MM.1S (cell line): Measurements from ENCODE around the gene MYADM.

Source experiments
- DNase-seq: peaks from one replicate; pipeline ENCODE4 v3.0.0-alpha.2; 2015
- H2AFZ ChIP-seq: fragments of 300-600 bp; sonication (generic); 2 replicates; pipeline ENCODE4 v1.6.0; 2016; ENCODE audit warnings: antibody characterized with exemption, low read length
- H3F3A ChIP-seq: fragments of 300-600 bp; sonication (generic); 2 replicates; pipeline ENCODE4 v1.6.1; 2016; ENCODE audit warnings: mild to moderate bottlenecking, antibody characterized with exemption, low read length, moderate library complexity, mixed read lengths; ENCODE audit not compliant: insufficient read depth
- H3K27ac ChIP-seq: fragments of 300-600 bp; sonication (generic); 2 replicates; pipeline ENCODE4 v1.5.1; 2016; ENCODE audit warnings: mild to moderate bottlenecking, low read length
- H3K27me3 ChIP-seq: fragments of 300-600 bp; sonication (generic); replicated peaks from 2 replicates; pipeline ENCODE4 v1.6.0; 2016; ENCODE audit warnings: low read length; ENCODE audit not compliant: insufficient read depth
- H3K36me3 ChIP-seq: fragments of 300-600 bp; sonication (generic); replicated peaks from 2 replicates; pipeline ENCODE4 v1.6.1; 2016; ENCODE audit warnings: mild to moderate bottlenecking, low read length, mixed read lengths; ENCODE audit not compliant: insufficient read depth
- H3K4me1 ChIP-seq: fragments of 300-600 bp; sonication (generic); 2 replicates; pipeline ENCODE4 v1.6.1; 2016; ENCODE audit warnings: low read length, mixed read lengths
- H3K4me2 ChIP-seq: fragments of 300-600 bp; sonication (generic); 2 replicates; pipeline ENCODE4 v1.6.0; 2016; ENCODE audit warnings: low read depth, low read length
- H3K4me3 ChIP-seq: fragments of 300-600 bp; sonication (generic); 2 replicates; pipeline ENCODE4 v1.5.1; 2016; ENCODE audit warnings: low read length, mixed read lengths
- H3K79me2 ChIP-seq: fragments of 300-600 bp; sonication (generic); 2 replicates; pipeline ENCODE4 v1.6.1; 2016; ENCODE audit warnings: mixed run types, low read length, mixed read lengths
- H3K9ac ChIP-seq: fragments of 300-600 bp; sonication (generic); 2 replicates; pipeline ENCODE4 v1.6.1; 2016; ENCODE audit warnings: low read length, mixed read lengths
- H3K9me2 ChIP-seq: fragments of 300-600 bp; sonication (generic); replicated peaks from 2 replicates; pipeline ENCODE4 v1.6.1; 2016; ENCODE audit warnings: mild to moderate bottlenecking, low read length, mixed read lengths; ENCODE audit not compliant: insufficient read depth
- H3K9me3 ChIP-seq: fragments of 300-600 bp; sonication (generic); replicated peaks from 2 replicates; pipeline ENCODE4 v1.6.1; 2016; ENCODE audit warnings: mild to moderate bottlenecking, low read length, mixed read lengths; ENCODE audit not compliant: insufficient read depth
- H4K20me1 ChIP-seq: fragments of 300-600 bp; sonication (generic); 2 replicates; pipeline ENCODE4 v1.6.1; 2016; ENCODE audit warnings: mild to moderate bottlenecking, low read length, moderate library complexity, mixed read lengths; ENCODE audit not compliant: insufficient read depth
- EZH2 ChIP-seq: fragments of 300-600 bp; sonication (generic); optimal IDR thresholded peaks from 2 replicates; pipeline ENCODE3; 2017; ENCODE audit warnings: low read depth, mild to moderate bottlenecking, antibody characterized with exemption, low read length, mixed read lengths
- EZH2phosphoT487 ChIP-seq: fragments of 300-600 bp; sonication (generic); IDR thresholded peaks from 2 replicates; pipeline ENCODE4 v1.6.1; 2018; ENCODE audit warnings: antibody characterized with exemption, low read length
- TF ChIP-seq, protein P1 (sequence below): fragments of 300-600 bp; sonication (generic); IDR thresholded peaks from 2 replicates; pipeline ENCODE4 v1.5.1; 2016; ENCODE audit warnings: antibody characterized with exemption, low read length, mixed read lengths

Gene MYADM

DNA sequence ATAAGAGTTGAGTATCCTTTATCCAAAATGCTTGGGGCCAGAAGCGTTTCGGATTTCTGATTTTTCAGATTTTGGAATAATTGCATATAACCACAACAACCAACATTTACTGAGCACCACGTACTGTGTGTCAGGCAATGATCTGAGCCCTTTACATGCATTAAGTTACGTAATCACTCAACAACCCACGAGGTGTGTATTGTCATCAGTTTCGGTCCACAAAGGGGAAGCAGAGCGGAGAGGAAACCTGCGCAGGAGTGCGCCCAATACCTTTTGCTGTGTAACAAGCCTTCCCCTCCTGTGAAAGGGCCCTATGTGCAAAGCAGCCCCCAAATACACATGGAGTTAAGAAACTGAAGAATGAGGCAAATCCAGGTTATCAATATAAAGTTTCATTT lies 22.8 kb upstream of the MYADM start:
- Histone ChIP-seq H3K9me3 (no peaks in the 10 kb centered on the region), H3K9ac (no peak overlapping the region), H3K4me3 (no peak overlapping the region), H3K27ac (no peak overlapping the region), H3K4me1 (no peaks in the 10 kb centered on the region), H3K27me3 (peaks cover 12% of the 10 kb centered on the region; the same call in 1 of the 2 replicates), H3K9me2 (no peaks in the 10 kb centered on the region), H4K20me1 (no peaks in the 10 kb centered on the region), H3K4me2 (no peak overlapping the region), H3K36me3 (no peaks in the 10 kb centered on the region), H3F3A (no peaks in the 10 kb centered on the region), H3K79me2 (no peaks in the 10 kb centered on the region), H2AFZ (no peak overlapping the region)
- TF ChIP-seq EZH2 (no peak), EZH2phosphoT487 (no peak)
- TF ChIP-seq, protein P1, sequence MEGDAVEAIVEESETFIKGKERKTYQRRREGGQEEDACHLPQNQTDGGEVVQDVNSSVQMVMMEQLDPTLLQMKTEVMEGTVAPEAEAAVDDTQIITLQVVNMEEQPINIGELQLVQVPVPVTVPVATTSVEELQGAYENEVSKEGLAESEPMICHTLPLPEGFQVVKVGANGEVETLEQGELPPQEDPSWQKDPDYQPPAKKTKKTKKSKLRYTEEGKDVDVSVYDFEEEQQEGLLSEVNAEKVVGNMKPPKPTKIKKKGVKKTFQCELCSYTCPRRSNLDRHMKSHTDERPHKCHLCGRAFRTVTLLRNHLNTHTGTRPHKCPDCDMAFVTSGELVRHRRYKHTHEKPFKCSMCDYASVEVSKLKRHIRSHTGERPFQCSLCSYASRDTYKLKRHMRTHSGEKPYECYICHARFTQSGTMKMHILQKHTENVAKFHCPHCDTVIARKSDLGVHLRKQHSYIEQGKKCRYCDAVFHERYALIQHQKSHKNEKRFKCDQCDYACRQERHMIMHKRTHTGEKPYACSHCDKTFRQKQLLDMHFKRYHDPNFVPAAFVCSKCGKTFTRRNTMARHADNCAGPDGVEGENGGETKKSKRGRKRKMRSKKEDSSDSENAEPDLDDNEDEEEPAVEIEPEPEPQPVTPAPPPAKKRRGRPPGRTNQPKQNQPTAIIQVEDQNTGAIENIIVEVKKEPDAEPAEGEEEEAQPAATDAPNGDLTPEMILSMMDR = no peak
- no peak for DNase-seq

- Histone ChIP-seq H2AFZ (no peak overlapping the region), H3K36me3 (no peaks in the 10 kb centered on the region), H3K4me2 (no peak overlapping the region), H3K9ac (no peak overlapping the region), H3K4me3 (no peak overlapping the region), H3K4me1 (no peaks in the 10 kb centered on the region), H3K27me3 (peaks cover 12% of the 10 kb centered on the region; the same call in 1 of the 2 replicates), H4K20me1 (no peaks in the 10 kb centered on the region), H3K9me3 (no peaks in the 10 kb centered on the region), H3F3A (no peaks in the 10 kb centered on the region), H3K79me2 (no peaks in the 10 kb centered on the region), H3K27ac (no peak overlapping the region), H3K9me2 (no peaks in the 10 kb centered on the region)
- DNase-seq = no peak
- TF ChIP-seq EZH2 (no peak), EZH2phosphoT487 (no peak)
- TF ChIP-seq, protein P1 = no peak
Observed at GRCh38 chr19:53847555-53847954, 20.1 kb upstream of the MYADM start.

DNA sequence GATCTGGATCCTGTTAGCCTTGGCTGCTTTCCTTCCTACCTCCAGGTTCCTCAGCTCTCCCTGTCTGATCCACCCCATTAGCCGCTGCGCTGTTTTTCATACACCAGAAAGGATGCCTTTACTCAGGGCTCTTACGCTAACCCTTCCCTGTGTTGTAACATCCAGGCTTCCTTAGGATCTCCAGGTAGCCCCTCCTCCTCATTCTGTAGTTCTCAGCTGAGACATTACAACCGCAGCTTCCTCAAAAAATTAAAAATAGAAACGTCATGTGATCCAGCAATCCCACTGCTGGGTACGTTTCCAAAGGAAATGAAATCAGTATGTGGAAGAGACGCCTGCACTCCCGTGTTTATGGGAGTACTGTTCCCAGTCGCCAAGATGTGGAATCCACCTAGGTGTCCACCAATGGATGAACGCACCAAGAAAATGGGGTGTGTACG lies 18.4 kb upstream of the MYADM start:
- no peaks in the 10 kb centered on the region for H3K4me1 ChIP-seq
- no peak overlapping the region for H3K27ac ChIP-seq
- H3K4me2 ChIP-seq = no peak overlapping the region
- no peak overlapping the region for H3K9ac ChIP-seq
- H3K27me3 ChIP-seq = no peaks in the 10 kb centered on the region; the same call in 1 of the 2 replicates
- H3K9me3 ChIP-seq = no peaks in the 10 kb centered on the region
- H3K9me2 ChIP-seq = no peaks in the 10 kb centered on the region
- H4K20me1 ChIP-seq = no peaks in the 10 kb centered on the region
- DNase-seq = no peak
- H3K79me2 ChIP-seq = no peaks in the 10 kb centered on the region
- H3F3A ChIP-seq = no peaks in the 10 kb centered on the region
- TF ChIP-seq, protein P1 = no peak
- TF ChIP-seq EZH2 (no peak), EZH2phosphoT487 (no peak)
- H3K4me3 ChIP-seq = no peak overlapping the region
- H3K36me3 ChIP-seq = no peaks in the 10 kb centered on the region
- no peak overlapping the region for H2AFZ ChIP-seq
